WTC11 (cell line): ENCODE data around the gene ASIC3. TPM values are rescaled to one million over a fixed set of nuclear protein-coding genes. Genes with fewer than 3 reads are reported as not detected.
A peak's percentile ranks its signal among the peaks of the same experiment; 100 is the strongest.

Experiments used
- ATAC-seq: fragments of 200-7000 bp; cut with Tn5 transposase; 2 replicates; pipeline ENCODE4 v1.10.0; 2021; ENCODE audit warnings: mild to moderate bottlenecking, moderate library complexity
- CTCF ChIA-PET: fragments of 300-600 bp; sonication (Branson Sonifier 250); formaldehyde crosslinking; loops from one replicate; lab custom pipeline; 2021; ENCODE audit warnings: antibody characterized with exemption; lab: Charles Lee
- POLR2A ChIA-PET: fragments of 350-600 bp; sonication (Branson Sonifier 250); formaldehyde crosslinking; loops from one replicate; lab custom pipeline; 2021; ENCODE audit warnings: antibody characterized with exemption; lab: Charles Lee
- DNase-seq: peaks from one replicate; pipeline ENCODE4 v3.0.0; 2021; ENCODE audit warnings: low spot score
- H3K27ac Mint-ChIP-seq: 2 replicates; pipeline ENCODE4 v1.8.0; 2021; ENCODE audit warnings: mixed read lengths
- H3K27me3 Mint-ChIP-seq: 2 replicates; pipeline ENCODE4 v1.8.0; 2021; ENCODE audit warnings: low read depth, mild to moderate bottlenecking, moderate library complexity, mixed read lengths
- H3K36me3 Mint-ChIP-seq: 2 replicates; pipeline ENCODE4 v1.8.0; 2021; ENCODE audit warnings: mixed read lengths
- H3K4me1 Mint-ChIP-seq: 2 replicates; pipeline ENCODE4 v1.8.0; 2022; ENCODE audit warnings: mixed read lengths
- H3K4me3 Mint-ChIP-seq: 2 replicates; pipeline ENCODE4 v1.8.0; 2021; ENCODE audit warnings: mild to moderate bottlenecking, moderate library complexity, mixed read lengths
- H3K9me3 Mint-ChIP-seq: 2 replicates; pipeline ENCODE4 v1.8.0; 2021; ENCODE audit warnings: mixed read lengths
- HMGA2 ChIP-seq: fragments of 250-450 bp; sonication (Bioruptor Pico); IDR thresholded peaks from 2 replicates; pipeline ENCODE4 v1.4.0; 2021; ENCODE audit warnings: mild to moderate bottlenecking, moderate library complexity
- MYBL2 ChIP-seq: sonication (generic); formaldehyde crosslinking; IDR thresholded peaks from 2 replicates; pipeline ENCODE4 v1.8.1; 2023; ENCODE audit warnings: mild to moderate bottlenecking, moderate library complexity, missing genetic modification reagents
- NFATC4 ChIP-seq: fragments of 250-450 bp; sonication (Bioruptor Pico); IDR thresholded peaks from 2 replicates; pipeline ENCODE4 v1.9.0; 2021; ENCODE audit warnings: mild to moderate bottlenecking
- NFE2L1 ChIP-seq: sonication (generic); formaldehyde crosslinking; IDR thresholded peaks from 2 replicates; pipeline ENCODE4 v1.8.1; 2023; ENCODE audit warnings: missing genetic modification reagents
- NFYB ChIP-seq: sonication (generic); formaldehyde crosslinking; conservative IDR thresholded peaks from 2 replicates; pipeline ENCODE4 v1.8.0; 2022; ENCODE audit warnings: low read depth, missing genetic modification reagents
- NR1H2 ChIP-seq: sonication (generic); formaldehyde crosslinking; IDR thresholded peaks from 2 replicates; pipeline ENCODE4 v1.9.0; 2021; ENCODE audit warnings: mild to moderate bottlenecking, moderate library complexity, missing genetic modification reagents
- SMAD3 ChIP-seq: sonication (generic); formaldehyde crosslinking; IDR thresholded peaks from 2 replicates; pipeline ENCODE4 v1.8.0; 2022; ENCODE audit warnings: missing genetic modification reagents, mild to moderate bottlenecking, borderline replicate concordance
- SOX15 ChIP-seq: fragments of 250-450 bp; sonication (Bioruptor Pico); IDR thresholded peaks from 2 replicates; pipeline ENCODE4 v1.9.0; 2021; ENCODE audit warnings: mild to moderate bottlenecking
- ZNF396 ChIP-seq: fragments of 250-450 bp; sonication (Bioruptor Pico); IDR thresholded peaks from 2 replicates; pipeline ENCODE4 v1.8.0; 2021; ENCODE audit warnings: mild to moderate bottlenecking, moderate library complexity, borderline replicate concordance
- ZNF423 ChIP-seq: fragments of 250-450 bp; sonication (Bioruptor Pico); IDR thresholded peaks from 2 replicates; pipeline ENCODE4 v2.1.2; 2022; ENCODE audit warnings: mild to moderate bottlenecking, moderate library complexity
- total RNA-seq: library from RNA; stranded (reverse); gene quantifications from 3 replicates; pipeline ENCODE4 v1.2.3, GENCODE V29; 2021
- TF ChIP-seq, protein P1 (sequence below): sonication (generic); formaldehyde crosslinking; IDR thresholded peaks from 2 replicates; pipeline ENCODE4 v1.8.0; 2022; ENCODE audit warnings: missing genetic modification reagents
- TF ChIP-seq, protein P2 (sequence below): sonication (generic); formaldehyde crosslinking; IDR thresholded peaks from 2 replicates; pipeline ENCODE4 v1.8.1; 2023; ENCODE audit warnings: mild to moderate bottlenecking, missing genetic modification reagents, moderate library complexity
- TF ChIP-seq, protein P3 (sequence below): fragments of 250-450 bp; sonication (Bioruptor Pico); IDR thresholded peaks from 2 replicates; pipeline ENCODE4 v1.8.0; 2021; ENCODE audit warnings: mild to moderate bottlenecking
- TF ChIP-seq, protein P4 (sequence below): sonication (generic); formaldehyde crosslinking; IDR thresholded peaks from 2 replicates; pipeline ENCODE4 v1.8.0; 2023; ENCODE audit warnings: missing genetic modification reagents

Gene ASIC3
- total RNA-seq, 1 experiment from 2014 or later = 5.5 TPM

DNA sequence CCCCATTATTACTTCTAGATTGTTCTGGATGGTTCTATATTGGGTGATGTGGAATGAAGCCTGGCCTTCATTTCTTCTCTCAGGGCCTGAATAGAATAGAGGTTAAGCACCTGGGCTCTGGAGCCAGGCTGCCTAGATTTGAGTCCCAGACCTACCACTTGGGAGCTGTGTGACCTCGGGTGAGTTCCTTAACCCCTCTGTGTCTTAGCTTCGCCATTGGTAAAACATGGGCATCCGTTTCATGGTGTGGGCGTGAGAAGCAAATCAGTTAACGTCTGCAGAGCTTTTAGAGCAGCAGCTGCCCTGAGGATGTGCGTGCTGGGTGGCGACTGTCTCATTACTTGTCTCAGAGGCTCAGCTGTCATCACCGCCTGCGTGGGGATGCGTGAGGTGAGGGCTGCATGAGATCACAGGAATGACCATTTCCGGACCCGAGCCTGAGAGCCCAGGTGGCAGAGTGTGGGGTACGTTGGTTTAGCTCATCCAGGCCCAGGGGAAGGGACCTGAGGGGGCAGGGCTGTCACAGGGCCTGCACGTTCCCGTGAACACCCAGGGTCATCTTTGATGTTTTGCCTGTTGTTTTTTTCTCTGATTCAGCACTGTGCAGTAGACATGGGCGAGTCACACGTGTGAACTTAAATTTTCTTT, 47.6 kb downstream of the ASIC3 start:
- H3K36me3 Mint-ChIP-seq = peaks cover 19% of the 10 kb centered on the region
- TF ChIP-seq MYBL2 (CRISPR knock-in tag) = no peak
- H3K4me3 Mint-ChIP-seq = no peak overlapping the region
- H3K4me1 Mint-ChIP-seq = peaks cover 26% of the 10 kb centered on the region
- ChIA-PET CTCF (interaction anchor here (0.9 to 10.4 kb wide), 3 partner anchors 16 to 36 kb away, joined by 3 to 118 read pairs (median 4); no protein-coding TSS in a partner anchor), POLR2A (no interaction called here)
- H3K27ac Mint-ChIP-seq = no peak overlapping the region
- H3K27me3 Mint-ChIP-seq = no peaks in the 10 kb centered on the region
- DNase-seq (no peak), ATAC-seq (no peak)
- H3K9me3 Mint-ChIP-seq = no peaks in the 10 kb centered on the region

DNA sequence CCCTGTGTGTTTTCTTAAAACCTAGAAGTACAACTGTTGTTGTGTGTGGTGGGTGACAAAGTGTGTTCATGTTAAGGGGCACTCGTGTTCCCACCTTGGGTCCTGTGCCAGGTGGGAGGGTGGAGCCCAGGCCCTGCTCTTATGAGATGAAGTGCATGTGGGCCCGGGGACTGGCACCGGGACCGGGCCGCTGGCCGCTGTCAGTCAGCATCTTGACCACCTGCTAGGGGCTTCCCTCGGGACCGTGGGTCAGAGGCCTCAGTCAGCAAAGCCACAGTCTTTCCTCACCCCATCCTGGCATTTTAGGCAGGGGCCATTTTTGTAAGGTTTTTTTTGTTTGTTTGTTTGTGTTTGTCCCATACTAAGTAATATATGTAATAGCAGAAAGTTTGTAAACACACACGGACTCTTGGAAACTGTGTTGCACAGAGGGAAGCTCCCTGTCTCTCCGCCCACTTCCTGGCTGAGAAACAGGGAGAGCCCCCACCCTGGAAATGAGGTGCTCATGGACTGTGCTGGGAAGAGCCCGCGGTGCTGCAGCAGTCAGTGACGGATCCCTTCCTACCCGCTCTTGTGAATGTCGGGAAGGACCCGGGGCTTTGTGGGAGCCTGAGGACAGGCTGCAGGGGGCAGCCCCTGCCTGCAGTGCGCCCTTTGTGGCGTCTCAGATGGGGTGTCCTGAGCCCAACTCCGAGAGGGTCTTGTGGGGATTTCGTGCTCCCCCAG, 51.3 kb downstream of the ASIC3 start:
- no peaks in the 10 kb centered on the region for H3K9me3 Mint-ChIP-seq
- ATAC-seq = no peak; the same call in 1 of the 2 replicates
- TF ChIP-seq ZNF396 (CRISPR knock-in tag) = no peak
- TF ChIP-seq, all 79 proteins: peak for 0
- H3K27ac Mint-ChIP-seq = no peak overlapping the region; the same call in 1 of the 2 replicates
- POLR2A ChIA-PET = no interaction called here
- H3K36me3 Mint-ChIP-seq = peaks cover 9% of the 10 kb centered on the region
- peaks cover 39% of the 10 kb centered on the region for H3K4me1 Mint-ChIP-seq
- H3K4me3 Mint-ChIP-seq = no peak overlapping the region
- DNase-seq = no peak
- CTCF ChIA-PET = interaction anchor here (1.2 to 1.3 kb wide), 2 partner anchors 11 to 16 kb away, joined by 3 to 4 read pairs; no protein-coding TSS in a partner anchor
- H3K27me3 Mint-ChIP-seq = no peaks in the 10 kb centered on the region

DNA sequence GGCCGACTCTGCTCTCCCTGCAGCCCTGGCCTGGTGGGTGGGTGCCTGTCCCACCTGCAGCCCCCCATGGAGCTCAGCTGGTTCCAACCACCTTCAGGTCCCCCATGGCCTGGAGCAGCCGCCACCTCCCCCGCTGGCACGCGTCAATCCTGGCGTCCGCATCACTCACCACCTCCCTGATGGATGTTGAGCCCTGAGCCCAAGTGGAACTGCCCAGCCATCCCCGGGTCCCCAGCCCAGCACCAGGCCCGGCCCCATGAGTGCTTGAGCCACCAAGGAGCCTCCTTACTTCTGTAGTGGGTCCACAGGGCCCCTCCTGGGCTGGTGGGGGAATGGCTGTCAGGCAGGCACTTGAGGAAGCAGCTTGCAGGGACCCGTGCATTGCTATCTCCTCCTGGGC, 52.6 kb downstream of the ASIC3 start:
- ChIA-PET CTCF (interaction anchor here (1.2 to 1.9 kb wide), 2 partner anchors 10 to 13 kb away, joined by 3 to 4 read pairs; no protein-coding TSS in a partner anchor), POLR2A (no interaction called here)
- peaks cover 9% of the 10 kb centered on the region for H3K36me3 Mint-ChIP-seq
- no peaks in the 10 kb centered on the region for H3K9me3 Mint-ChIP-seq
- DNase-seq (no peak), ATAC-seq (no peak)
- TF ChIP-seq NFATC4 (CRISPR knock-in tag) = no peak
- TF ChIP-seq, protein P1, sequence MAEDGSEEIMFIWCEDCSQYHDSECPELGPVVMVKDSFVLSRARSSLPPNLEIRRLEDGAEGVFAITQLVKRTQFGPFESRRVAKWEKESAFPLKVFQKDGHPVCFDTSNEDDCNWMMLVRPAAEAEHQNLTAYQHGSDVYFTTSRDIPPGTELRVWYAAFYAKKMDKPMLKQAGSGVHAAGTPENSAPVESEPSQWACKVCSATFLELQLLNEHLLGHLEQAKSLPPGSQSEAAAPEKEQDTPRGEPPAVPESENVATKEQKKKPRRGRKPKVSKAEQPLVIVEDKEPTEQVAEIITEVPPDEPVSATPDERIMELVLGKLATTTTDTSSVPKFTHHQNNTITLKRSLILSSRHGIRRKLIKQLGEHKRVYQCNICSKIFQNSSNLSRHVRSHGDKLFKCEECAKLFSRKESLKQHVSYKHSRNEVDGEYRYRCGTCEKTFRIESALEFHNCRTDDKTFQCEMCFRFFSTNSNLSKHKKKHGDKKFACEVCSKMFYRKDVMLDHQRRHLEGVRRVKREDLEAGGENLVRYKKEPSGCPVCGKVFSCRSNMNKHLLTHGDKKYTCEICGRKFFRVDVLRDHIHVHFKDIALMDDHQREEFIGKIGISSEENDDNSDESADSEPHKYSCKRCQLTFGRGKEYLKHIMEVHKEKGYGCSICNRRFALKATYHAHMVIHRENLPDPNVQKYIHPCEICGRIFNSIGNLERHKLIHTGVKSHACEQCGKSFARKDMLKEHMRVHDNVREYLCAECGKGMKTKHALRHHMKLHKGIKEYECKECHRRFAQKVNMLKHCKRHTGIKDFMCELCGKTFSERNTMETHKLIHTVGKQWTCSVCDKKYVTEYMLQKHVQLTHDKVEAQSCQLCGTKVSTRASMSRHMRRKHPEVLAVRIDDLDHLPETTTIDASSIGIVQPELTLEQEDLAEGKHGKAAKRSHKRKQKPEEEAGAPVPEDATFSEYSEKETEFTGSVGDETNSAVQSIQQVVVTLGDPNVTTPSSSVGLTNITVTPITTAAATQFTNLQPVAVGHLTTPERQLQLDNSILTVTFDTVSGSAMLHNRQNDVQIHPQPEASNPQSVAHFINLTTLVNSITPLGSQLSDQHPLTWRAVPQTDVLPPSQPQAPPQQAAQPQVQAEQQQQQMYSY (CRISPR knock-in tag) = no peak
- TF ChIP-seq, protein P2, sequence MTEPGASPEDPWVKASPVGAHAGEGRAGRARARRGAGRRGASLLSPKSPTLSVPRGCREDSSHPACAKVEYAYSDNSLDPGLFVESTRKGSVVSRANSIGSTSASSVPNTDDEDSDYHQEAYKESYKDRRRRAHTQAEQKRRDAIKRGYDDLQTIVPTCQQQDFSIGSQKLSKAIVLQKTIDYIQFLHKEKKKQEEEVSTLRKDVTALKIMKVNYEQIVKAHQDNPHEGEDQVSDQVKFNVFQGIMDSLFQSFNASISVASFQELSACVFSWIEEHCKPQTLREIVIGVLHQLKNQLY (CRISPR knock-in tag) = no peak
- TF ChIP-seq SOX15 (CRISPR knock-in tag) = no peak
- TF ChIP-seq HMGA2 = no peak
- no peak for TF ChIP-seq NFE2L1 (CRISPR knock-in tag)
- TF ChIP-seq, protein P3, sequence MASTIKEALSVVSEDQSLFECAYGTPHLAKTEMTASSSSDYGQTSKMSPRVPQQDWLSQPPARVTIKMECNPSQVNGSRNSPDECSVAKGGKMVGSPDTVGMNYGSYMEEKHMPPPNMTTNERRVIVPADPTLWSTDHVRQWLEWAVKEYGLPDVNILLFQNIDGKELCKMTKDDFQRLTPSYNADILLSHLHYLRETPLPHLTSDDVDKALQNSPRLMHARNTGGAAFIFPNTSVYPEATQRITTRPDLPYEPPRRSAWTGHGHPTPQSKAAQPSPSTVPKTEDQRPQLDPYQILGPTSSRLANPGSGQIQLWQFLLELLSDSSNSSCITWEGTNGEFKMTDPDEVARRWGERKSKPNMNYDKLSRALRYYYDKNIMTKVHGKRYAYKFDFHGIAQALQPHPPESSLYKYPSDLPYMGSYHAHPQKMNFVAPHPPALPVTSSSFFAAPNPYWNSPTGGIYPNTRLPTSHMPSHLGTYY = no peak
- TF ChIP-seq, protein P4, sequence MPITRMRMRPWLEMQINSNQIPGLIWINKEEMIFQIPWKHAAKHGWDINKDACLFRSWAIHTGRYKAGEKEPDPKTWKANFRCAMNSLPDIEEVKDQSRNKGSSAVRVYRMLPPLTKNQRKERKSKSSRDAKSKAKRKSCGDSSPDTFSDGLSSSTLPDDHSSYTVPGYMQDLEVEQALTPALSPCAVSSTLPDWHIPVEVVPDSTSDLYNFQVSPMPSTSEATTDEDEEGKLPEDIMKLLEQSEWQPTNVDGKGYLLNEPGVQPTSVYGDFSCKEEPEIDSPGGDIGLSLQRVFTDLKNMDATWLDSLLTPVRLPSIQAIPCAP (CRISPR knock-in tag) = no peak
- TF ChIP-seq SMAD3 (CRISPR knock-in tag) = no peak
- no peak for TF ChIP-seq ZNF423 (CRISPR knock-in tag)
- TF ChIP-seq NFYB (CRISPR knock-in tag) = no peak
- TF ChIP-seq NR1H2 (CRISPR knock-in tag) = no peak
- peaks cover 46% of the 10 kb centered on the region for H3K4me1 Mint-ChIP-seq
- no peaks in the 10 kb centered on the region for H3K27me3 Mint-ChIP-seq
- no peak overlapping the region for H3K4me3 Mint-ChIP-seq
- H3K27ac Mint-ChIP-seq = peak overlapping the region; percentile 74; the same call in 1 of the 2 replicates
